Measurements from ENCODE around the gene SPEM2.

SPEM2 gene

DNA sequence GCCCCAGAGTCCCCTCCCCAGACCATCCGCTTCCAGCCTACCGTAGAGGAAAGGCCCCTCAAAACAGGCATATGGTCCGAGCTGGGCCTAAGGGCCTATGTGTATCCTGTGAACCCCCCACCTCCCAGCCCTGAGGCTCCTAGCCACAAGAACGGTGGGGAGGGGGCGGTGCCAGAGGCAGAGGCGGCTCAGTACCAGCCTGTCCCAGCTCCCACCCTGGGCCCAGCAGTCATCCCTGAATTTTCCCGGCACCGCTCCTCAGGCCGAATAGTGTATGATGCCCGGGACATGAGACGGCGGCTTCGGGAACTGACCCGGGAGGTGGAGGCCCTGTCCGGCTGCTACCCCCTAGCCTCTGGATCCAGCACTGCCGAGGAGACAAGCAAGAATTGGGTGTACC is 4.2 kb upstream of the SPEM2 start:
- DNase-seq (ENCODE audit: low read depth): no peak

DNA sequence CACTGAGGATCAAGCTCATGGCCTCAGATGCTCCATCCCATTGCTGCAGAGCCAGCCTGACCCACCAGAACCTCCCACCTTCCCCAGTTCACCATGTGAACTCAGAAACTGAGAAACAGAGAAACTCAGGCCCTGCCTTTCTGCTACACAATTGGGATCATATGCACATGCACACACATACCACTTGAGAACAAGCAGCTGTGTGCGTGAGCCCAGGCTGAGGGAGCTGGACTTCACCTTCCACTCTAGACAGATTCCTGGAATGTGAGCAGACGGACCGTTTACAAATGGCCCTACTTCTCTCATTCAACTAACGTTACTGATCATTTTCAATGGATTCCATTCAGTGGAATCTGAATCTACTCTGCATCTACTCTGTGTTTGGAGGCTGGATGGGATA is 1.7 kb upstream of the SPEM2 start:
- no peak for DNase-seq (ENCODE audit: low read depth)

- no peak for DNase-seq (ENCODE audit: low read depth)
Observed at GRCh38 chr17:7425756-7426155, 340 bp downstream of the SPEM2 start.

DNA sequence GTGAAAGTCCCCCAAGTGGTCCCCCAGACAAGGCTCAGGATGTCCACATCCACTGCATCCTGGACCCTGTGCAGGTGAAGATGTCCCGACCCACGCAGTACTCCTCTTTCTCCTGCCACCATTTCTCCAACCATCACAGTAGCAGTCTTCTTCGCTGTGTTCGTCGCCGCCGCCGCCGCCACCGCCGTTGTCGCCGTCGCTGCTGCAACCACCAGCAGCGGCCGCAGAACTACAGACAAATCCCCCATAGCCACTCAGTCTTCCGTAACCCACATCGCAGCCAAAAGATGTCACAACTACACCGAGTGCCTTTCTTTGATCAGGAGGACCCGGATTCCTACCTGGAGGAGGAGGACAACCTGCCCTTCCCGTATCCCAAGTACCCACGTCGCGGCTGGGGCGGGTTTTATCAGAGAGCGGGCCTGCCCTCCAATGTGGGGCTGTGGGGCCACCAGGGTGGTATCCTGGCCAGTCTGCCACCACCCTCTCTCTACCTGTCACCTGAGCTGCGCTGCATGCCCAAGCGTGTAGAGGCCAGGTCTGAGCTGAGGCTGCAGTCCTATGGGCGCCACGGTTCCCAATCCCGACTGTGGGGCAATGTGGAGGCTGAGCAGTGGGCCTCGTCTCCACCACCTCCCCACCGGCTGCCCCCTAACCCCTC is 917 bp downstream of the SPEM2 start:
- DNase-seq (ENCODE audit: low read depth): no peak

DNA sequence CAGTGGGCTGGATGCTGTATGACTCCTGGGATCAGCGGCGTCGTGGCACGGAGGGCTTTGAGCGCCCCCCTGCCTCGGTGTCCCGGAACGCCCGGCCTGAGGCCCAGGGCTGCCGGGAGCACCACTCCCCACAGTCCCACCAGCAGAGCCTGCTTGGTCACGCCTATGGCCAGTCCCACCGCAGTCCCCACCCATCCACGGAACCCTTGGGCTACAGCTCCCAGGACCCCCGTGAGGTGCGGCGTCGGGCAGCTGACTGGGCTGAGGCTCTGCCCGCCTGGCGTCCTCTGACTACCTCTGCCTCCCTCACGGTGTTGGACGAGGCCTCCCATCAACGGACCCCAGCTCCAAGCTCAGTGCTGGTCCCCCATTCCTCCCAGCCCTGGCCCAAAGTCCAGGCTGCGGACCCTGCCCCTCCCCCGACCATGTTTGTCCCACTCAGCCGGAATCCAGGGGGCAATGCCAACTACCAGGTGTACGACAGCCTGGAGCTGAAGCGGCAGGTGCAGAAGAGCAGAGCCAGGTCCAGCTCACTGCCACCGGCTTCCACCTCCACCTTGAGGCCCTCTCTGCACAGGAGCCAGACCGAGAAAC is 1.6 kb downstream of the SPEM2 start:
- no peak for DNase-seq (ENCODE audit: low read depth)

DNA sequence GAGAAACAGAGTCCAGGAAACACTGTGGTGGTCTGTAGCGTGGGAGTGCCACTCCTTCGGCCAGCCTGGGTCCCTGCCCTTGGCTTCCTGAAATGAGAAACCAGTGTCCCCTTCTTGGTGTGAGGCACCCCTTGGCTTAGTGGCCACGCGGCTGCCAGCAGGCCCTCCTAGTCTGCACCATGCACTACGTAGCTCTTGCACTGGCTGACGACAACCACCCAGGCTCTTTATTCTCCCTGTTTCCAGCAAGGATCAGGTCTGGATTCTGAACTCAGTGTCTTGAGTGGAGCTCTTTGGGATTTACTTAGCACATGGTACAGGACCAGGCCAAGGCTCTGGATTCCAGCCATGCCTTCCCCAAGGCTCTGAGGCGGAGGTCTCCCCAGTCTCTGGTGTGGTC is 2.1 kb downstream of the SPEM2 start:
- DNase-seq (ENCODE audit: low read depth): no peak

DNA sequence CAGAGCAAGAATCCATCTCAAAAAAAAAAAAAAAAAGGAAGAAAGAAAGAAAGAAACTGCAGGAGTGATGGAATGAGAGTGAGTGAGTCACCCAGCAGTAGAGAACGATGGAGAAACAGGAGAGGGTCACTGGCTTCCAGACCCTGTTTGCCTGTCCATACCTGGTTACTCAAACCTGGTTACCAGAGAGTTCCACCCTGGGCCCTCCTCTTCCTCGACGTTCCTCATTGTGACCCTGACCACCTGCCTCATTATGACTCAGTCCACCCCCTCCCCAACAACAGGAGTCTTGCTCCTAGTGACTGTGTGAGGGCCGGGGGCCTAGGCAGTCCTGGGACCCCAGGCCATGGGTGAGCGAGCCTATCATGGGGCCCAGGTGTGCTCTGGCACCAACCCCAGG is 3.1 kb downstream of the SPEM2 start, which contains the start of gene SPEM3:
TSS of gene SPEM3 (plus strand) at position 301 of the 400 bp plus-strand sequence. CDS start at position 347, 46 bp downstream.
- DNase-seq (ENCODE audit: low read depth): no peak

DNA sequence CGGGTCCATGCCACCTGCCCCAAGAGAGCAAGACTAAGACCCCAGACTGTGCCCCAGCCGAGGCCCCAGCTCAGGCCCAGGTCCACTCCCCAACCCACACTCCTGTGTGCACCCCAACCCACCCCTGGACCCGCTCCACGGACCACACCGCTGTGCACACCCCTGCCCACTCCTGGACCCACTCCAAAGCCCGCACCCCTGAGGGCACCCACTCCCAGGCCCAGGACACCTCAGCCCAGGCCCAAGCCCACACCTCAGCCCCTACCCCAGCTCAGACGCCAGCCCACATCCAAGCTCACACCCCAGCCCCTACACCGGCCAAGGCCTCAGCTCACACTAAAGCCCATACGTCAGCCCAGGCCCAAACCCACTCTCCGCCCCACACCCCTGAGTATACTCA is 4.3 kb downstream of the SPEM2 start:
- no peak for DNase-seq (ENCODE audit: low read depth)

DNA sequence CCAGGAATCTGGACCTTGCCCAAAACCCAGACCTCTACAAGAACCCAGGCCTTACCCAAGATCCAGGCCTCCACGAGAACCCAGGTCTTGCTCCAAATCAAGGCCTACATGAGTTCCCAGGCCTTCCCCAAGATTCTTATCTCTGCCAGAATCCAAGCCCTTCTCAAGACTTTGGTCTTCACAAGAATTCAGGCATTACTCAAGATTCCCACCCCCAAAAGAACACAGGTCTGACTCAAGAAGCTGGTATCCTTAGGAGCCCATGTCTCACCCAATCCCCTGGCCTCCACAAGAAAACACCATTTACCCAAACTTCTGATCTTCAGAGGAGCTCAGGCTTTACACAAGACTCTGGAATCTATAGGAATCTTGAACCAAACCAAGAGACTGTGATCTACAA is 5.8 kb downstream of the SPEM2 start:
- no peak for DNase-seq (ENCODE audit: low read depth)

DNA sequence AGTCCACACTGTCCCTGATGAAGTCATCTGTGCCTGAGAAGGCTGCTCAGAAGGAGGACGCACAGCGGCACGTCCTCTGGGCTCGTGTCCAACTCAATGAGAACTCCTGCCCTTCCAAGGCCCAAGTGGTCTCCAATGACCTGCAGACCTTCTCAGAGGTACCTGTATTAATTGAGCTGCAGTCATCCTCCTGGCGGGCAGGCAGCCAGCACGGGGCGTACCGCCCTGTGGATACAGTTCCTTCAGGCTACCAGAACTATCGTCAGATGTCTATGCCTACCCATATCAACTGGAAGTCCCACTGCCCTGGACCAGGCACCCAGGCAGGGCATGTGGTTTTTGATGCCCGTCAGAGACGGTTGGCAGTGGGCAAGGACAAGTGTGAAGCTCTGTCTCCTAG is 6.9 kb downstream of the SPEM2 start:
- DNase-seq (ENCODE audit: low read depth): no peak

DNA sequence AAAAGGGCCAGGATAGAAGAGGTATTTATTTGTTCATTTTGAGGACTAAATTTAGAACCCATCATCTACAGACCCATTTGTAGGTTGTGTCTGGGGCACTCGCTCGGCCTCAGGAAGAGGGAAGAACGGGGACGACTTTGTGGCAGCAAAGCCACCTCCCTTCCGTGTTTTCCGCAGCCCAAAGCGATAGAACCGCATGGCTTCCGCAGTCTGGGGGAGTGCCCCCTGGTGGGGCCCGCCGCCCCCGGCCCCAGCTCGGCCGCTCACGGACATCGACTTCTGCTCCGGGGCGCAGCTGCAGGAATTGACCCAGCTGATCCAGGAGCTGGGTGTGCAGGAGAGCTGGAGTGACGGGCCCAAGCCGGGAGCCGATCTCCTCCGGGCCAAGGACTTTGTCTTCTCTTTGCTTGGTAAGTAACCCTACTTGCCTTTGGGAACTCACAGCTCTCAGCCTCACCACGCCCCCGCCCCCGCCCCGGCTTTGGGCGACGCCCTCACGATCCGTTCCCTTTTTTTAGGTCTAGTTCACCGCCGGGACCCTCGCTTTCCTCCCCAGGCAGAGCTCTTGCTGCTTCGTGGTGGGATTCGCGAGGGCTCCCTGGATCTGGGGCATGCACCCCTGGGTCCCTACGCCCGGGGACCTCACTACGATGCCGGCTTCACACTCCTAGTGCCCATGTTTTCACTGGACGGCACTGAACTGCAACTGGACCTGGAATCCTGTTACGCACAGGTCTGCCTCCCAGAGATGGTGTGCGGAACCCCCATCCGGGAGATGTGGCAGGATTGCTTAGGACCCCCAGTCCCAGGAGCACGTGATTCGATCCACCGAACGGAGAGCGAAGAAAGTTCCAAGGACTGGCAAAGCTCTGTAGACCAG is 10.5 kb downstream of the SPEM2 start:
- DNase-seq (ENCODE audit: low read depth): no peak

- DNase-seq (ENCODE audit: low read depth): peak; percentile 43
Observed at GRCh38 chr17:7436556-7437368, 11.3 kb downstream of the SPEM2 start.

DNA sequence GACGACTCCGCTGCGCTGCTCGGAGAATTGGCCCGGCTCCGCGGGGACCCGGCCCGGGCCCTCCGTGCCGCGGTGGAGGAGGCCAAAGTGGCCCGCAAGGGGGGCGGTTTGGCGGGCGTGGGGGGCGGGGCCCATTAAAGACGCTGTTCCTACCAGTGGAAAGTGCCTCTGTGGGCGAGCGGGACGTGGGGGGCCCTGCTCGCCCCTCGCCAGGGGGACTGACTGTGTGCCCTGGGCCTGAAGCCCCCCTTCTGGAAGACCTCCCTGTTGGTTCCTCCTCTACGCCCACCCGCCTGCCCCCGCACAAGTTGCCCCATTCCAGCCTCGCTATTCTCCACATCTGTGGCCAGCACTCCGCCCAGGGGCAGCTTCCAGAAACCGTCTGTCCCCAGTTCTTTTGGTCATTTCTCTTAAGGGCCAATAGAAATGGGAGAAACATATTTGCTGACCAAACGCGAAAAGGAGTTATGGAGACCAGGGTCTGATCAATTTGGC is 12.0 kb downstream of the SPEM2 start:
- no peak for DNase-seq (ENCODE audit: low read depth)

- no peak for DNase-seq (ENCODE audit: low read depth)
Observed at GRCh38 chr17:7437950-7438614, 12.7 kb downstream of the SPEM2 start.

DNA sequence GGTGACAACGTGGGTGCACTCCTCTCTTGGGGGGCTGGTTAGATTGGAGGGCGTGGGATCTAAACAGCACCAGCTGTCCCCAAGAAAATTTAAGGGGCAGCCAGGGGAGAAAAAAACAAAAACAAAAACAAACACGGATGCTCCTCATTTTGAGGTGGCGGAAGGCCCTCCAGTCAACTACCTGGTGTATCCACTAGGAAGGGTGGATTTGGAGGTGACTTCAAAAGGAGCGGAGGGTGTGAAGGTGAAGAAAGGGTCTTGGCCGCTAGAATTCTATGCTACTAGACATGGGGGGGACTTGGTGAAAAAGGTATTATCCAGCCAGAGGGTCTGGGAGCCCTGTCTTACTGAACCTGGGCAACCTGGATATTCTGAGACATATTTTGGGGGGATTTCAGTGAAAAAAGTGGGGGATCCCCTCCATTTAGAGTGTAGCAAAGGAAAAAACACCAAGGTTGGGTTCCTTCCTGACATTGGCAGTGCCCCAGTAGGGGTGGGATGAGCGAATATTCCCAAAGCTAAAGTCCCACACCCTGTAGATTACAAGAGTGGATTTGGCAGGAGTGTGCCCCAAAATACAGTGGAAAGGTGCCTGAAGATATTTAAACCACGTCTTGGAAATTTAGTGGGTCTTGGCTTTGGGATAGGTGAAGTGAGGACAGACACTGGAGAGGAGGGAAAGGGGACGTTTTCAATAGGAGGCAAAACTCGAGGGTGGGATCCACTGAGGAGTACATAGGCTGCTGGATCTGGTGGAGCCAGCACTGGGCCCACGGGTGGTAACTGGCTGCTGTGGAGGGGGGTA is 13.4 kb downstream of the SPEM2 start:
- no peak for DNase-seq (ENCODE audit: low read depth)

- DNase-seq (ENCODE audit: low read depth): no peak
Observed at GRCh38 chr17:7439462-7440112, 14.2 kb downstream of the SPEM2 start, which contains the start of gene FGF11. TSS of gene FGF11 (plus strand) at chr17:7439512. CDS start at chr17:7439621, 109 bp downstream.

GRCh38 chr17:7440113-7440833 is 14.9 kb downstream of the SPEM2 start:
- no peak for DNase-seq (ENCODE audit: low read depth)

DNA sequence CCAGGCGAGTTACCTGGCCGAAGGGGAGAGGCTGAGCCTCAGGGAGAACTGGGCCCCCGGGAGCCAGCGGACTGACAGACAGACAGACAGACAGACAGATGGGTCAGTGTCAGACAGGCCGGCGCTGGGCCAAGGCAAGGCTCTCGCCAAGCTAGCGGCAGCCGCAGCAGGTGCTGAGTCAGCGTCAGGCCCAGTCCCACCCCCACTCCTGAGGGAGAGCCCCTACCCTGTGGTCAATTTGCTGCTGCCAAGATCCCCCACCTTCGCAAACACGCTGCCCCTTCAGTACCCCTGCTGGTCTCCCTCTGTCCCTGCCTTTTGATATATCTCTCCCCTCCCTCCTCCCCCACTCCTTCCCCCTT is 15.4 kb downstream of the SPEM2 start:
- DNase-seq (ENCODE audit: low read depth): no peak

DNA sequence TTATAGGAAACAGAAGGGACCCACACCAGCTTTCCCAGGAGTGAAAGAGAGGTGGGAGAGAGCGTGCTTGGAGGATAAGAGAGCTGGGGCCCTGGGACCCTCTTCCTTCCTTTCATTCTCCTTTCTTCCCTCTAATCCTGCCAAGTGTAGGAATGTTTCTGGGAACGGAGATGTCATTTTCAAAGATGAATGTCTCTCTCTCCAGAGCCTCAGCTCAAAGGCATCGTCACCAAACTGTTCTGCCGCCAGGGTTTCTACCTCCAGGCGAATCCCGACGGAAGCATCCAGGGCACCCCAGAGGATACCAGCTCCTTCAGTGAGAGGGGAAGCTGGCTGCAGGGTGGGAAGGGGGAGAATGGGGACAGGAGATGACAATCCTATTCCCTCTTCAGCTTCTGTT is 15.8 kb downstream of the SPEM2 start:
- no peak for DNase-seq (ENCODE audit: low read depth)

Measured in fibroblast of the conjunctiva (primary cell).